Body of pancreas (tissue), 4 donors: ENCODE data around the gene TOMM7. TPM values are rescaled to one million over a fixed set of nuclear protein-coding genes. Genes with fewer than 3 reads are reported as not detected.
"Not testable (repeated sequence)": the region's sequence is repeated elsewhere in the genome, so short reads cannot be mapped to it uniquely, and the experiment has no call there.

Source experiments
- ATAC-seq: fragments of 150-250 bp; one replicate; pipeline ENCODE4 v1.9.1; 2016
- DNase-seq, 4 donors: peaks; one replicate each; pipeline ENCODE4 v3.0.0-alpha.2; 2019
- H3K27ac ChIP-seq, 4 donors: fragments of 200-600 bp; sonication (generic); 1 replicate in 3 of 4; 2 replicates in 1 of 4; pipeline versions ENCODE4 v1.5.1 to v1.6.1; 2016 to 2019; ENCODE audit warnings: mild to moderate bottlenecking in 1 of 4, mixed read lengths in 1 of 4, moderate library complexity in 1 of 4
- H3K27me3 ChIP-seq, 2 donors: fragments of 200-600 bp; sonication (generic); one replicate each; pipeline ENCODE4 v1.6.0; 2016; ENCODE audit warnings: mild to moderate bottlenecking in 1 of 2
- H3K36me3 ChIP-seq, 2 donors: fragments of 200-600 bp; sonication (generic); replicated peaks in 1 of 2; 2 replicates each; pipeline ENCODE4 v1.5.1; 2016; ENCODE audit warnings: low read depth in 2 of 2; ENCODE audit not compliant: insufficient read depth in 1 of 2
- H3K4me1 ChIP-seq: fragments of 200-600 bp; sonication (generic); one replicate; pipeline ENCODE4 v1.6.0; 2016
- H3K4me3 ChIP-seq, 2 donors: fragments of 200-600 bp; sonication (generic); 1 replicate in 1 of 2; 2 replicates in 1 of 2; pipeline ENCODE4 v1.5.1; 2016 to 2019
- H3K9me3 ChIP-seq, 3 donors: fragments of 200-600 bp; sonication (generic); 1 replicate in 2 of 3; 2 replicates in 1 of 3; pipeline ENCODE4 v1.5.1; 2016
- CTCF ChIP-seq, 7 experiments: fragments of 450-650 bp in 4 of 7; fragments of 200-600 bp in 3 of 7; sonication (generic) in 3 of 7; IDR thresholded peaks; one replicate each; pipeline ENCODE4 v1.5.1; 2016 to 2019; ENCODE audit warnings: antibody characterized with exemption in 7 of 7
- POLR2A ChIP-seq, 3 donors: fragments of 450-650 bp; IDR thresholded peaks; one replicate each; pipeline ENCODE4 v1.6.1; 2016; ENCODE audit warnings: antibody characterized with exemption in 3 of 3, mild to moderate bottlenecking in 2 of 3
- WGBS, 2 donors: methylation state at CpG; one replicate each; pipeline ENCODE4 v1.1.5; 2017; 5-methylcytosine and 5-hydroxymethylcytosine counted together
- intact Hi-C: fragments of 100-400 bp; cut with DNase I; formaldehyde crosslinking; loops from one replicate; pipeline ENCODE4 v1.15.1; 2023
- total RNA-seq, 2 donors: library from RNA; depleted of rRNA; stranded (reverse); fragments of >200 nt; gene quantifications; one replicate each; pipeline ENCODE4 v1.1.0, GENCODE V29; 2016

The TOMM7 gene
- total RNA-seq, 2 donors from 2014 or later = 77.8 to 103 TPM

- 78 to 79% methylated on average over 2 of the region's 2 CpGs for WGBS, 2 donors
Observed at GRCh38 chr7:22851145-22851544, 28.5 kb upstream of the TOMM7 start.

GRCh38 chr7:22850394-22850793, 27.7 kb upstream of the TOMM7 start:
- ATAC-seq, DNase-seq, H3K36me3 ChIP-seq, intact Hi-C loops, H3K27me3 ChIP-seq, H3K9me3 ChIP-seq, H3K27ac ChIP-seq, H3K4me3 ChIP-seq, H3K4me1 ChIP-seq: not testable (repeated sequence)
- 89 to 100% methylated on average over 1 of the region's 1 CpG for WGBS, 2 donors

More at GRCh38 chr7:22851145-22851544, 28.5 kb upstream of the TOMM7 start:
- DNase-seq (no peak), ATAC-seq (no peak)
- Histone ChIP-seq H3K4me3 (no peak overlapping the region), H3K9me3 (no peaks in the 10 kb centered on the region), H3K4me1 (peaks cover 10% of the 10 kb centered on the region), H3K27ac (no peak overlapping the region), H3K27me3 (no peaks in the 10 kb centered on the region), H3K36me3 (no peaks in the 10 kb centered on the region)
- TF ChIP-seq CTCF (IDR thresholded peaks at IDR 0.05) (no peak), POLR2A (IDR thresholded peaks at IDR 0.05) (no peak)
- intact Hi-C loops = no loop called here

GRCh38 chr7:22849662-22850061, 27.0 kb upstream of the TOMM7 start:
- Histone ChIP-seq H3K4me3 (no peak overlapping the region), H3K9me3 (no peaks in the 10 kb centered on the region), H3K27ac (no peak overlapping the region), H3K27me3 (no peaks in the 10 kb centered on the region), H3K36me3 (no peaks in the 10 kb centered on the region), H3K4me1 (peaks cover 4% of the 10 kb centered on the region)
- ATAC-seq (no peak), DNase-seq (no peak)
- intact Hi-C loops = no loop called here
- no peak for TF ChIP-seq POLR2A (IDR thresholded peaks at IDR 0.05)
- no peak for TF ChIP-seq CTCF (IDR thresholded peaks at IDR 0.05)
- WGBS, 2 donors = 93 to 100% methylated on average over 1 of the region's 1 CpG

GRCh38 chr7:22849172-22849571, 26.5 kb upstream of the TOMM7 start:
- no peaks in the 10 kb centered on the region for H3K36me3 ChIP-seq
- no peaks in the 10 kb centered on the region for H3K27me3 ChIP-seq
- no peaks in the 10 kb centered on the region for H3K9me3 ChIP-seq
- peaks cover 4% of the 10 kb centered on the region for H3K4me1 ChIP-seq
- ATAC-seq = no peak
- 32 to 40% methylated on average over 2 of the region's 2 CpGs for WGBS, 2 donors
- intact Hi-C loops = no loop called here
- no peak overlapping the region for H3K4me3 ChIP-seq
- DNase-seq = peak in 1 of 4 donors; percentile 16
- no peak for TF ChIP-seq CTCF (IDR thresholded peaks at IDR 0.05)
- no peak for TF ChIP-seq POLR2A (IDR thresholded peaks at IDR 0.05)
- H3K27ac ChIP-seq = no peak overlapping the region

- no peak for TF ChIP-seq CTCF (IDR thresholded peaks at IDR 0.05)
- no peak for TF ChIP-seq POLR2A (IDR thresholded peaks at IDR 0.05)
- WGBS, 2 donors = 38 to 56% methylated on average over 1 of the region's 1 CpG
Observed at GRCh38 chr7:22846961-22847360, 24.3 kb upstream of the TOMM7 start.

More at GRCh38 chr7:22846961-22847360, 24.3 kb upstream of the TOMM7 start:
- DNase-seq (no peak), ATAC-seq (no peak)
- Histone ChIP-seq H3K4me1 (peaks cover 4% of the 10 kb centered on the region), H3K36me3 (no peaks in the 10 kb centered on the region), H3K9me3 (no peaks in the 10 kb centered on the region), H3K27ac (no peak overlapping the region), H3K27me3 (no peaks in the 10 kb centered on the region), H3K4me3 (no peak overlapping the region)
- intact Hi-C loops = no loop called here
